K562 treated with DMSO at 1 percent for 24 hours (cell line): ENCODE results near the gene GFI1B. TPM values are rescaled to one million over a fixed set of nuclear protein-coding genes. Genes with fewer than 3 reads are reported as not detected.

Experiments
- total RNA-seq: library from RNA; unstranded; fragments of 300-600 nt; gene quantifications from 2 replicates; pipeline ENCODE4 v1.2.3, GENCODE V29; 2022; ENCODE audit warnings: low read depth; ENCODE audit not compliant: insufficient read depth

GFI1B gene
- 47.0 and 60.5 TPM in 2 replicates for total RNA-seq

DNA sequence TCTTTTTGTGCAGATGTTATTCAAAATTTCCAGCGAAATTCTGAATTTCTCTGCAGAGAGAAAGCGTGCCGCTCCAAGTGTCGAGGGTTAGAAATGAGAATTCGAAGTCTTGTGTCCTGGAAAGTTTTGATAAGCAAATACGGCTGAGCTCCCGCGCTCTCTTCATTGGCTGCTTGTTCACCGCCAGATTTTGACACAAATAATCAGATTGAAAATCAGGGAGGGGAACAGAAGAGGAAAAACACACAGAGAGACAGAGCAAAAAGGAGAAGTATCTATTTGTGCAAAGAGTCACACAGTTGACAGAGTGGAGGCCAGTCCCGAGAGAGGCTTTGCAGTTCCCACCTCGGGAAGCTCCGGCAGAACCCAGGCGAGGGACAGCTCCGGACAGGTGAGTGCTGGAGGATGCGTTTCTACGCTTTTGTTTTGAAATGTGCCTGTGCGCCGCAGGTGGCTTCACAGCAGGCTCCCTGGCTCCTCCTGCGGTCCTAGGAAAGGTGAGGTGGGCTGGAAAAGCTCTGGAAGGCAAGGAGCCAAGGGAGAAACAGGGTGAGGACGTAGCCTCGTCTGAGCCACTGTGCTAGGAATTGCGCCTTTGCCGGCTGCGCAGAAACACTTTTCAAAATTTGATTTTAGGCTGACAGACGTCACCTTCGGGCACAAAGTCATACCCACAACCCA lies at the start of gene GFI1B:
Gene GFI1B, plus strand, starts transcription at position 244 of the 681 bp plus-strand sequence. CDS start 7,985 bp downstream, outside the sequence.

DNA sequence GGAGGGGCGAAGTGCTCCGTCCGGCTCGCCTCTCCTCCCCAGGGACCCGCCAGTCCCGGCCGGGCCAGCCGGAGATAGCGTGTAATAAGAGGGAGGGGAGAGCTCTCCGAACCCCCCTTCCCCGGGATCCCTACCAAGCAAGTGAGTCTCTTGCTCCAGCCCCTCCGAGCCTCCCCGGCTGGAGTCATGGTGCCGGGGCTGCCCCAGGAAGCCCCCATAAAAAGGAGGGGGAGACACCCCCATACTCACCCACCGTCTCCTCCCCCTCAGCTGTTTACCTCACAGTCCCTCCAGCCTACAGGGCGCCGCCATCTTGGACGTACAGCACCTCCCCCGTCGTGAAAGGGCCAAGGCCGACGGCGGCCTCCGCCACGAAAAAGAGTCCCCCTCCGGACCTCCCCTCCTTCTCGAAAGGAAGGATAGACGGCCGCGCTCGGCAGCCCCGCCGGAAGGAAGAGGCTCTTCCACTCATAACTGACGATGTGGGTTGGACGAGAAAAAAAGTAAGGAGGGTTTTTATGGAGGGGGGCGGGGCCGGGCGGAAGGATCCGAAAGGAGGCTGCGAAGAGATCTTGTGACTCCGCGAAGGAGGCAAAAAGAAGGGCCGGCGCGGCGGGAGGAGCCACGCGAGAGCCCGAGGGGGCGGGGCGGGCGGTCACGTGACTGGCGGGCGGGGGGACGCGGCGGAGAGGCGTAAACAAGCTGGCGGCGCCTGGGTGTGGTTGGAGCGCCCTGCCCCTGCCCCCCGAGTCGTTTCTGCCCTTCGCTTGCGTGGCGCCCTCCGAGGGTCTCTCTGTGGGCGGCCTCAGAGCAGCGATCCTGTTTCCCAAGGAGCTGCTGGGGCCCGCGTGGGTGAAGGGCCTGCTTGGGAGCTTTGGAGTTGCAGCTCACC lies 34.0 kb upstream of the GFI1B start, which contains the start of gene TSC1:
Gene TSC1, minus strand, starts transcription at position 323 of the 892 bp plus-strand sequence. CDS start 15,744 bp downstream, outside the sequence.

DNA sequence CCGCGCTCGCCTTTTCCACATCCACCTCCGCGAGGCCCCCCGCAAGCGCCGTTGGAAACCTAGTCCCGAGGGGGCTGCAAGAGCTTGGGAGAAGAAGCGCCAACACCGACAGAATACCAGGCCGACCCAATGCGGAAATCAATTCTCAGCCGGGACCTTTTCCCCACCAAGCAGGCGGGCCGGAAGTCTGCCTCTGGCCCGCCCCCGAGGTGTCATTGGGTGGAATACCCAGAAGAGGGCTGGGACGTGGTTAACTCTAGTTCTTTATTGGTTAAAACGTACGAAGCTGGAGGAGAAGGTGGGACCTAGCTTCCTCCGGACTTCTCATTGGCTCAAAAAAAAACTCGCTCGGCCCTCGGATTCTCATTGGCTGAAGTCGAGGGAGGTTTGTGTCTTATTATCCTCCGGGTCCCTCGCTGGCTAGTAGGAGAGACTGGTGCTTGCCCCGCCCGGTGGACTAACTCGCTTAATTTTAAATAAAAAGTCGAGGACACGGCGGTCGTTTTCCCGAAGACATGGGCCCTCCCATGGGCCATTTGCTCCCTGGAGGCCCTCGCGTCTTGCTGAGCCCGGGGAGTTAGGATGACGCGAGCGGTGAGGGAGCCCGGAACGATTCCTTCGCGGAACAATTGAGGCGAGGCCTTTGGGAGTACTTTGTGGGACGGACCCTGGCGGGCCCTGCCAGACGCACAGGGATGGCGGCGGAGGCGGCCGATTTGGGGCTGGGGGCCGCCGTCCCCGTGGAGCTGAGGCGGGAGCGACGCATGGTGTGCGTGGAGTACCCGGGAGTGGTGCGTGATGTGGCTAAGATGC lies 52.0 kb downstream of the GFI1B start, which contains the start of gene GTF3C5:
Gene GTF3C5, plus strand, starts transcription at position 681 of the 813 bp plus-strand sequence. Its CDS starts 15 bp downstream, at position 696.

Other genes starting within 250 kb of the GFI1B start
- 1.1 TPM in 1 of 2 replicates, not detected in the other for gene AK8, start 100.4 kb upstream of the GFI1B start, total RNA-seq
- gene SPACA9, start 99.8 kb upstream of the GFI1B start, total RNA-seq = 1.8 and 2.1 TPM in 2 replicates
- 11.8 and 13.4 TPM in 2 replicates for gene TSC1, start 34.1 kb upstream of the GFI1B start, total RNA-seq
- gene GTF3C5, start 52.3 kb downstream of the GFI1B start, total RNA-seq = 109 and 110 TPM in 2 replicates
- 1.5 TPM in 2 replicates for gene CEL, start 83.3 kb downstream of the GFI1B start, total RNA-seq
- 41.1 and 53.9 TPM in 2 replicates for gene RALGDS, start 142.5 kb downstream of the GFI1B start, total RNA-seq
- 20.6 and 20.7 TPM in 2 replicates for gene GBGT1, start 185.2 kb downstream of the GFI1B start, total RNA-seq
- not detected in 2 replicates for gene OBP2B, start 230.6 kb downstream of the GFI1B start, total RNA-seq